DND-41 (cell line): Measurements from ENCODE around the gene GSE1.

Source experiments
- ATAC-seq: fragments of 200-7000 bp; cut with Tn5 transposase; 3 replicates; pipeline ENCODE4 v1.9.1; 2021; ENCODE audit warnings: low read depth; ENCODE audit not compliant: insufficient read depth
- DNase-seq: peaks from one replicate; pipeline ENCODE4 v3.0.0-alpha.2; 2020
- H2AFZ ChIP-seq: 2 replicates; pipeline ENCODE4 v1.6.0; 2012; ENCODE audit warnings: low read depth, low read length
- H3K27ac ChIP-seq: 2 replicates; pipeline ENCODE4 v1.5.1; 2012; ENCODE audit warnings: low read length, inconsistent platforms
- H3K27me3 ChIP-seq: fragments of 200-600 bp; sonication (generic); 2 replicates; pipeline ENCODE4 v1.6.0; 2012; ENCODE audit warnings: low read length, mild to moderate bottlenecking, inconsistent platforms; ENCODE audit not compliant: insufficient read depth, poor library complexity
- H3K36me3 ChIP-seq: 2 replicates; pipeline ENCODE4 v1.5.1; 2012; ENCODE audit warnings: low read length, inconsistent platforms; ENCODE audit not compliant: insufficient read depth
- H3K4me1 ChIP-seq: 2 replicates; pipeline ENCODE4 v1.5.1; 2012; ENCODE audit warnings: mild to moderate bottlenecking, low read length; ENCODE audit not compliant: insufficient read depth
- H3K4me2 ChIP-seq: 2 replicates; pipeline ENCODE4 v1.6.0; 2012; ENCODE audit warnings: mild to moderate bottlenecking, moderate library complexity, low read length, inconsistent platforms; ENCODE audit not compliant: insufficient read depth
- H3K4me3 ChIP-seq, 2 experiments: fragments of 200-600 bp in 1 of 2; shearing (Covaris generic) in 1 of 2; 2 replicates each; pipeline ENCODE4 v1.5.1; 2012 to 2016; ENCODE audit warnings: inconsistent platforms in 2 of 2, low read length in 2 of 2, mild to moderate bottlenecking in 2 of 2, low read depth in 1 of 2, moderate library complexity in 1 of 2
- H3K79me2 ChIP-seq: 2 replicates; pipeline ENCODE4 v1.6.0; 2012; ENCODE audit warnings: low read length, inconsistent platforms; ENCODE audit not compliant: insufficient read depth
- H3K9ac ChIP-seq: 2 replicates; pipeline ENCODE4 v1.6.0; 2012; ENCODE audit warnings: low read depth, mild to moderate bottlenecking, inconsistent platforms, low read length, moderate library complexity
- H3K9me3 ChIP-seq: 2 replicates; pipeline ENCODE4 v1.5.1; 2012; ENCODE audit warnings: low read length, moderate library complexity, mild to moderate bottlenecking, inconsistent platforms; ENCODE audit not compliant: insufficient read depth, severe bottlenecking
- H4K20me1 ChIP-seq: 2 replicates; pipeline ENCODE4 v1.6.0; 2012; ENCODE audit warnings: low read length; ENCODE audit not compliant: insufficient read depth
- CTCF ChIP-seq: IDR thresholded peaks from 2 replicates; pipeline ENCODE4 v1.5.1; 2012; ENCODE audit warnings: borderline replicate concordance, low read length, moderate library complexity, mild to moderate bottlenecking; ENCODE audit not compliant: poor library complexity, severe bottlenecking; ENCODE audit errors: extremely low read depth
- EZH2 ChIP-seq: IDR thresholded peaks from 3 replicates; pipeline ENCODE4 v1.6.1; 2012; ENCODE audit warnings: borderline replicate concordance, low read depth, mild to moderate bottlenecking, moderate library complexity, low read length, inconsistent platforms; ENCODE audit not compliant: severe bottlenecking

The GSE1 gene

GRCh38 chr16:85665373-85665740 is 52.2 kb downstream of the GSE1 start:
- H3K36me3 ChIP-seq: peaks cover 98% of the 10 kb centered on the region
- ATAC-seq: no peak
- TF ChIP-seq CTCF (no peak), EZH2 (no peak)
- H3K4me1 ChIP-seq: no peaks in the 10 kb centered on the region
- H3K9ac ChIP-seq: no peak overlapping the region
- no peak overlapping the region for H3K27ac ChIP-seq
- no peaks in the 10 kb centered on the region for H3K9me3 ChIP-seq
- no peaks in the 10 kb centered on the region for H3K27me3 ChIP-seq
- H3K4me3 ChIP-seq: no peak overlapping the region
- no peak for DNase-seq
- H4K20me1 ChIP-seq: peaks cover 58% of the 10 kb centered on the region
- no peak overlapping the region for H3K4me2 ChIP-seq
- H2AFZ ChIP-seq: no peak overlapping the region
- peaks cover 9% of the 10 kb centered on the region; the same call in 1 of the 2 replicates for H3K79me2 ChIP-seq

GRCh38 chr16:85665929-85666328 is 52.8 kb downstream of the GSE1 start:
- Histone ChIP-seq H4K20me1 (peaks cover 62% of the 10 kb centered on the region), H3K9ac (no peak overlapping the region), H3K4me2 (no peak overlapping the region), H3K4me1 (no peaks in the 10 kb centered on the region), H3K4me3 (no peak overlapping the region), H3K27ac (no peak overlapping the region), H3K79me2 (peaks cover 9% of the 10 kb centered on the region; the same call in 1 of the 2 replicates), H2AFZ (no peak overlapping the region), H3K36me3 (peaks cover 100% of the 10 kb centered on the region), H3K27me3 (no peaks in the 10 kb centered on the region), H3K9me3 (no peaks in the 10 kb centered on the region)
- no peak for DNase-seq
- TF ChIP-seq EZH2: no peak
- no peak for TF ChIP-seq CTCF
- ATAC-seq: no peak

GRCh38 chr16:85667261-85667660 is 54.1 kb downstream of the GSE1 start:
- TF ChIP-seq CTCF (no peak), EZH2 (no peak)
- Histone ChIP-seq H3K4me2 (no peak overlapping the region), H3K36me3 (peaks cover 98% of the 10 kb centered on the region), H3K4me1 (no peaks in the 10 kb centered on the region), H4K20me1 (peaks cover 67% of the 10 kb centered on the region), H3K9me3 (no peaks in the 10 kb centered on the region), H3K9ac (no peak overlapping the region), H3K4me3 (no peak overlapping the region), H2AFZ (no peak overlapping the region), H3K79me2 (peaks cover 9% of the 10 kb centered on the region; the same call in 1 of the 2 replicates), H3K27me3 (no peaks in the 10 kb centered on the region), H3K27ac (no peak overlapping the region)
- DNase-seq (no peak), ATAC-seq (peak; percentile 12; the same call in 1 of the 3 replicates)

- Histone ChIP-seq H3K4me3 (no peak overlapping the region), H2AFZ (no peak overlapping the region), H4K20me1 (peaks cover 61% of the 10 kb centered on the region), H3K27ac (no peak overlapping the region), H3K4me2 (no peak overlapping the region), H3K27me3 (no peaks in the 10 kb centered on the region), H3K36me3 (peaks cover 98% of the 10 kb centered on the region), H3K9me3 (no peaks in the 10 kb centered on the region), H3K4me1 (no peaks in the 10 kb centered on the region), H3K79me2 (peaks cover 9% of the 10 kb centered on the region; the same call in 1 of the 2 replicates), H3K9ac (no peak overlapping the region)
- no peak for ATAC-seq
- no peak for DNase-seq
- TF ChIP-seq CTCF (no peak), EZH2 (no peak)
These were observed 54.8 kb downstream of the GSE1 start for GRCh38 chr16:85667841-85668413.
